Measurements from ENCODE around the gene BACH1.

DNA sequence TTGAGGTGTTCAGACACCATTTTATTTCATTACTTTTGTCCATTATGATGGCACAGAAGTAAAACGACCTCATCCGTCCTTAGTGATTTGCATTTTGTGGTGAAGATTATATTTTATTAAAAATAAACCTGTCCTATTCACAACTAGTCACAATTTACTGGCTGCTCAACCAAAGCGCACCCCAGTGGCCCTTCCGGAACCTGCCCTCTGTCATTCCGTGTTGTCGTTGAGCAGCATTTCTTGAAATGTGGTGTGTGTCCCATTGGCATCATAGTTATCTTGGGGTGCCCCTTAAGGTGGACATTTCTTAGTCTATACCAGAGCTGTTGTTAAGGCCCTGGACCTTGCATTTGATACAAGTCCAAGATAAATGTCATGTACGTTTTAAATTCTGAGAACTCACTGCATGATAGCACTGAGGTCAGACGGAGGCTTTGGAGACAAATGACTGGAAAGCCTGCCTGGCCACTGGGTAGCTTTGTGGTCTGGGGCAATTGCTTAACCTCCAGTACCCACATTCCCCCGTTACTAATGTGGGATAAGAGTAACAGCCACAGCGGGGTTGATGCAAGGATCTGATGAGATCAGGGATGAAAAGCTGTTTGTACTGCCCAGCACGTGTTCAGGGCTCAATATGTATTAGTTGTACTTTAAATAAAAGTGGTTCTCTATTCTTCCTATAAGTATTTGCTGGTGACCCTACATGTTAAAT is 36.2 kb downstream of the BACH1 start:
- TF ChIP-seq, protein P1, sequence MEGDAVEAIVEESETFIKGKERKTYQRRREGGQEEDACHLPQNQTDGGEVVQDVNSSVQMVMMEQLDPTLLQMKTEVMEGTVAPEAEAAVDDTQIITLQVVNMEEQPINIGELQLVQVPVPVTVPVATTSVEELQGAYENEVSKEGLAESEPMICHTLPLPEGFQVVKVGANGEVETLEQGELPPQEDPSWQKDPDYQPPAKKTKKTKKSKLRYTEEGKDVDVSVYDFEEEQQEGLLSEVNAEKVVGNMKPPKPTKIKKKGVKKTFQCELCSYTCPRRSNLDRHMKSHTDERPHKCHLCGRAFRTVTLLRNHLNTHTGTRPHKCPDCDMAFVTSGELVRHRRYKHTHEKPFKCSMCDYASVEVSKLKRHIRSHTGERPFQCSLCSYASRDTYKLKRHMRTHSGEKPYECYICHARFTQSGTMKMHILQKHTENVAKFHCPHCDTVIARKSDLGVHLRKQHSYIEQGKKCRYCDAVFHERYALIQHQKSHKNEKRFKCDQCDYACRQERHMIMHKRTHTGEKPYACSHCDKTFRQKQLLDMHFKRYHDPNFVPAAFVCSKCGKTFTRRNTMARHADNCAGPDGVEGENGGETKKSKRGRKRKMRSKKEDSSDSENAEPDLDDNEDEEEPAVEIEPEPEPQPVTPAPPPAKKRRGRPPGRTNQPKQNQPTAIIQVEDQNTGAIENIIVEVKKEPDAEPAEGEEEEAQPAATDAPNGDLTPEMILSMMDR (IDR thresholded peaks at IDR 0.05): no peak
- TF ChIP-seq CREB1 (CRISPR knock-in tag; IDR thresholded peaks at IDR 0.05): no peak
- no peak for TF ChIP-seq ETV6 (CRISPR knock-in tag; IDR thresholded peaks at IDR 0.05)
- no peak for TF ChIP-seq MAX (CRISPR knock-in tag; IDR thresholded peaks at IDR 0.05)
- no peak for TF ChIP-seq ZNF138 (CRISPR knock-in tag; conservative IDR thresholded peaks at IDR 0.05)
- TF ChIP-seq ZNF423 (CRISPR knock-in tag; IDR thresholded peaks at IDR 0.05): no peak
- TF ChIP-seq JAZF1 (CRISPR knock-in tag; IDR thresholded peaks at IDR 0.05): no peak
- TF ChIP-seq ZNF425 (CRISPR knock-in tag; conservative IDR thresholded peaks at IDR 0.05): no peak
- TF ChIP-seq USF1 (CRISPR knock-in tag; IDR thresholded peaks at IDR 0.05): no peak
- TF ChIP-seq MLX (CRISPR knock-in tag; IDR thresholded peaks at IDR 0.05): no peak
- no peak for TF ChIP-seq FOXP4 (CRISPR knock-in tag; IDR thresholded peaks at IDR 0.05)
- TF ChIP-seq NR2C2 (CRISPR knock-in tag; IDR thresholded peaks at IDR 0.05): no peak

All from WTC11 (cell line).